ENCODE measurements around the gene BCL11A. TPM values are rescaled to one million over a fixed set of nuclear protein-coding genes. Genes with fewer than 3 reads are reported as not detected.

The BCL11A gene
- total RNA-seq, 2 donors from 2014 or later: 14.3 to 16.2 TPM

GRCh38 chr2:60534892-60535684, 18.4 kb downstream of the BCL11A start:
- intact Hi-C loops (cut with DNase I): no loop called here
- Histone ChIP-seq H3K9me3 (no peaks in the 10 kb centered on the region), H3K27me3 (no peaks in the 10 kb centered on the region), H3K4me1 (peaks cover 95% of the 10 kb centered on the region), H3K36me3 (replicated peaks in 1 of 2; ENCODE audit: insufficient read depth in 1 of 2, low read depth in 2 of 2) (no peaks in the 10 kb centered on the region), H3K4me3 (no peak overlapping the region), H3K27ac (peak overlapping the region in 3 of 4 donors; percentile 38 to 60 (median 49))
- no peak for DNase-seq
- 44 to 52% methylated on average over 6 of the region's 6 CpGs for WGBS, 2 donors
- TF ChIP-seq POLR2A (IDR thresholded peaks at IDR 0.05) (no peak), CTCF (IDR thresholded peaks at IDR 0.05) (no peak)
- ATAC-seq: no peak

- Histone ChIP-seq H3K36me3 (replicated peaks in 1 of 2; ENCODE audit: insufficient read depth in 1 of 2, low read depth in 2 of 2) (no peaks in the 10 kb centered on the region), H3K4me1 (peaks cover 95% of the 10 kb centered on the region), H3K27me3 (no peaks in the 10 kb centered on the region), H3K9me3 (no peaks in the 10 kb centered on the region), H3K27ac (no peak overlapping the region), H3K4me3 (no peak overlapping the region)
- WGBS, 2 donors: 63 to 64% methylated on average over 8 of the region's 8 CpGs
- no peak for DNase-seq
- no peak for ATAC-seq
- TF ChIP-seq POLR2A (IDR thresholded peaks at IDR 0.05): no peak
- TF ChIP-seq CTCF (IDR thresholded peaks at IDR 0.05): no peak
- intact Hi-C loops (cut with DNase I): no loop called here
Observed at GRCh38 chr2:60534052-60534685, 19.3 kb downstream of the BCL11A start.

- DNase-seq (no peak), ATAC-seq (no peak)
- WGBS, 2 donors: 33 to 38% methylated on average over 13 of the region's 13 CpGs
- H3K4me1 ChIP-seq: peaks cover 95% of the 10 kb centered on the region
- H3K27ac ChIP-seq: peak overlapping the region; percentile 41 to 86 (median 78)
- no peaks in the 10 kb centered on the region for H3K36me3 ChIP-seq (replicated peaks in 1 of 2; ENCODE audit: insufficient read depth in 1 of 2, low read depth in 2 of 2)
- H3K4me3 ChIP-seq: no peak overlapping the region
- intact Hi-C loops (cut with DNase I): no loop called here
- H3K9me3 ChIP-seq: no peaks in the 10 kb centered on the region
- H3K27me3 ChIP-seq: no peaks in the 10 kb centered on the region
- TF ChIP-seq CTCF (IDR thresholded peaks at IDR 0.05): no peak
- no peak for TF ChIP-seq POLR2A (IDR thresholded peaks at IDR 0.05)
Observed at GRCh38 chr2:60533101-60534051, 20.1 kb downstream of the BCL11A start.

GRCh38 chr2:60532421-60532820, 21.0 kb downstream of the BCL11A start:
- TF ChIP-seq CTCF (IDR thresholded peaks at IDR 0.05) (no peak), POLR2A (IDR thresholded peaks at IDR 0.05) (no peak)
- Histone ChIP-seq H3K9me3 (no peaks in the 10 kb centered on the region), H3K27me3 (no peaks in the 10 kb centered on the region), H3K4me3 (no peak overlapping the region), H3K4me1 (peaks cover 86% of the 10 kb centered on the region), H3K36me3 (replicated peaks in 1 of 2; ENCODE audit: insufficient read depth in 1 of 2, low read depth in 2 of 2) (no peaks in the 10 kb centered on the region), H3K27ac (peak overlapping the region; percentile 41 to 86 (median 78))
- WGBS, 2 donors: 17 to 18% methylated on average over 3 of the region's 3 CpGs
- no peak for ATAC-seq
- intact Hi-C loops (cut with DNase I): no loop called here
- no peak for DNase-seq
